Measurements from ENCODE around the gene TOB1. TPM values are rescaled to one million over a fixed set of nuclear protein-coding genes. Genes with fewer than 3 reads are reported as not detected.

TOB1 gene
- total RNA-seq, 3 donors from 2014 or later (not counting 1 experiment from before 2014, with no cell fraction given) = 51.1 to 123 (median 110) TPM

GRCh38 chr17:50908860-50909764 is 43.0 kb upstream of the TOB1 start:
- no peaks in the 10 kb centered on the region for H3K27me3 ChIP-seq (ENCODE audit: control insufficient read depth, insufficient read depth, low read length)
- H3K27me3 Mint-ChIP-seq (ENCODE audit: low read depth in 2 of 2) = peaks cover 4 to 8% of the 10 kb centered on the region in 2 donors
- H3K4me1 ChIP-seq (ENCODE audit: control insufficient read depth, insufficient read depth, low read length) = peaks cover 58% of the 10 kb centered on the region
- no peaks in the 10 kb centered on the region for H3K36me3 Mint-ChIP-seq
- no peaks in the 10 kb centered on the region for H3K36me3 ChIP-seq (ENCODE audit: control insufficient read depth, insufficient read depth, low read length)
- intact Hi-C loops (cut with micrococcal nuclease) = no loop called here
- no peak overlapping the region for H3K4me3 ChIP-seq (ENCODE audit: low read length)
- ATAC-seq (peak in 1 of 3 donors; percentile 16), DNase-seq (peak in 1 of 2 donors; percentile 82)
- no peaks in the 10 kb centered on the region for H3K9me3 ChIP-seq (ENCODE audit: control insufficient read depth, insufficient read depth, low read length)
- no peak for TF ChIP-seq CTCF (IDR thresholded peaks at IDR 0.05)
- no peaks in the 10 kb centered on the region for H3K9me3 Mint-ChIP-seq
- peaks cover 16 to 34% of the 10 kb centered on the region in 2 donors for H3K4me1 Mint-ChIP-seq
- peak overlapping the region; percentile 69 for H3K27ac ChIP-seq (ENCODE audit: low read length)
- peak overlapping the region; percentile 85 to 91 for H3K27ac Mint-ChIP-seq
- H3K4me3 Mint-ChIP-seq = no peak overlapping the region
- WGBS (ENCODE audit: insufficient coverage) = 64% methylated on average over 16 of the region's 16 CpGs

GRCh38 chr17:50908140-50908859 is 42.1 kb upstream of the TOB1 start:
- H3K27ac ChIP-seq (ENCODE audit: low read length) = no peak overlapping the region

GRCh38 chr17:50906443-50906842 is 40.3 kb upstream of the TOB1 start:
- intact Hi-C loops (cut with micrococcal nuclease) = no loop called here

More at GRCh38 chr17:50908140-50908859, 42.1 kb upstream of the TOB1 start:
- Mint-ChIP-seq H3K27me3 (ENCODE audit: low read depth in 2 of 2) (peaks cover 6 to 8% of the 10 kb centered on the region in 2 donors), H3K4me3 (no peak overlapping the region), H3K36me3 (no peaks in the 10 kb centered on the region), H3K4me1 (peaks cover 16 to 34% of the 10 kb centered on the region in 2 donors), H3K9me3 (no peaks in the 10 kb centered on the region), H3K27ac (peak overlapping the region in 1 of 2 donors; percentile 74)
- H3K4me3 ChIP-seq (ENCODE audit: low read length) = no peak overlapping the region
- H3K9me3 ChIP-seq (ENCODE audit: control insufficient read depth, insufficient read depth, low read length) = no peaks in the 10 kb centered on the region
- intact Hi-C loops (cut with micrococcal nuclease) = no loop called here
- no peaks in the 10 kb centered on the region for H3K27me3 ChIP-seq (ENCODE audit: control insufficient read depth, insufficient read depth, low read length)
- DNase-seq = no peak
- no peaks in the 10 kb centered on the region for H3K36me3 ChIP-seq (ENCODE audit: control insufficient read depth, insufficient read depth, low read length)
- no peak for ATAC-seq
- WGBS (ENCODE audit: insufficient coverage) = 90% methylated on average over 7 of the region's 8 CpGs
- TF ChIP-seq CTCF (IDR thresholded peaks at IDR 0.05) = no peak
- peaks cover 58% of the 10 kb centered on the region for H3K4me1 ChIP-seq (ENCODE audit: control insufficient read depth, insufficient read depth, low read length)

More at GRCh38 chr17:50906443-50906842, 40.3 kb upstream of the TOB1 start:
- Mint-ChIP-seq H3K9me3 (no peaks in the 10 kb centered on the region), H3K27me3 (ENCODE audit: low read depth in 2 of 2) (peaks cover 6 to 8% of the 10 kb centered on the region in 2 donors), H3K27ac (no peak overlapping the region), H3K4me3 (no peak overlapping the region), H3K36me3 (no peaks in the 10 kb centered on the region), H3K4me1 (peaks cover 16 to 39% of the 10 kb centered on the region in 2 donors)
- no peak overlapping the region for H3K27ac ChIP-seq (ENCODE audit: low read length)
- H3K9me3 ChIP-seq (ENCODE audit: control insufficient read depth, insufficient read depth, low read length) = no peaks in the 10 kb centered on the region
- H3K36me3 ChIP-seq (ENCODE audit: control insufficient read depth, insufficient read depth, low read length) = no peaks in the 10 kb centered on the region
- no peak overlapping the region for H3K4me3 ChIP-seq (ENCODE audit: low read length)
- H3K27me3 ChIP-seq (ENCODE audit: control insufficient read depth, insufficient read depth, low read length) = no peaks in the 10 kb centered on the region
- H3K4me1 ChIP-seq (ENCODE audit: control insufficient read depth, insufficient read depth, low read length) = peaks cover 54% of the 10 kb centered on the region
- 98% methylated on average over 4 of the region's 4 CpGs for WGBS (ENCODE audit: insufficient coverage)
- ATAC-seq (no peak), DNase-seq (no peak)
- no peak for TF ChIP-seq CTCF (IDR thresholded peaks at IDR 0.05)
